Measurements from ENCODE around the gene OPA1. TPM values are rescaled to one million over a fixed set of nuclear protein-coding genes. Genes with fewer than 3 reads are reported as not detected.
A peak's percentile ranks its signal among the peaks of the same experiment; 100 is the strongest.

OPA1 gene
- total RNA-seq, 4 donors from 2014 or later: 33.0 to 57.4 (median 39.4) TPM

DNA sequence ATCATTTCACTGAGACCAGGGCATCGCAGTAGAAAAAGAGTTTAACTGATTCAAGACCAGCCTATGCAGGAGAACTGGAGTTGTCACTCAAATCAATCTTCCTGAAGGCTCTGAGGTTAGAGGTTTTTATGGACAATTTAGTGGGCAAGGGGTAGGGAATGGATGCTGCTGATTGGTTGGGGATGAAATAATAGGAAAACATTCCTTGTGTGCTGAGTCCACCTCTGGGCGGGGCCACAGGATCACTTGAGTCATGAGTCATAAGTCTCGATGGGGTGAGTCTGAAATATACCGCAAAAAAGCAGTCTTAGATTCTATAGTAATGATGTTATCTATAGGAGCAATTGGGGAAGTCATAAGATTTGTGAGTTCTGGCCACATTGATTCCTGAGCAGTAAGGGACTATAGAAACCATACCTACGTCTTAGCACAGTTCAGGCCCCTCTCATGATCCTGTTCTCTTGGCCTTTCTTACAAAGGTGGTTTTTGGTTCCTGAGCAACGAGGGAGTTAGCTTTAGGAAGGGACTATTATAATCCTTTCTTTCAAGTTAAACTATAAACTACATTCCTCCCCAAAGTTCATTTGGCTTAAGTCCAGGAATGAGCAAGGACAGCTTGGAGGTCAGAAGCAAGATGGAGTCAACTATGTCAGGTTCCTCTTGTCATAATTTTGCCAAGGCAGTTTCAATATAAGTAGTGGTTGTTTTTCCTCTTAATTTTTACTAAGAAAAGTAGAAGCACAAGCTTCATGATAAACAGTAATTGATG, 2.7 kb upstream of the OPA1 start:
- TF ChIP-seq, protein P1, sequence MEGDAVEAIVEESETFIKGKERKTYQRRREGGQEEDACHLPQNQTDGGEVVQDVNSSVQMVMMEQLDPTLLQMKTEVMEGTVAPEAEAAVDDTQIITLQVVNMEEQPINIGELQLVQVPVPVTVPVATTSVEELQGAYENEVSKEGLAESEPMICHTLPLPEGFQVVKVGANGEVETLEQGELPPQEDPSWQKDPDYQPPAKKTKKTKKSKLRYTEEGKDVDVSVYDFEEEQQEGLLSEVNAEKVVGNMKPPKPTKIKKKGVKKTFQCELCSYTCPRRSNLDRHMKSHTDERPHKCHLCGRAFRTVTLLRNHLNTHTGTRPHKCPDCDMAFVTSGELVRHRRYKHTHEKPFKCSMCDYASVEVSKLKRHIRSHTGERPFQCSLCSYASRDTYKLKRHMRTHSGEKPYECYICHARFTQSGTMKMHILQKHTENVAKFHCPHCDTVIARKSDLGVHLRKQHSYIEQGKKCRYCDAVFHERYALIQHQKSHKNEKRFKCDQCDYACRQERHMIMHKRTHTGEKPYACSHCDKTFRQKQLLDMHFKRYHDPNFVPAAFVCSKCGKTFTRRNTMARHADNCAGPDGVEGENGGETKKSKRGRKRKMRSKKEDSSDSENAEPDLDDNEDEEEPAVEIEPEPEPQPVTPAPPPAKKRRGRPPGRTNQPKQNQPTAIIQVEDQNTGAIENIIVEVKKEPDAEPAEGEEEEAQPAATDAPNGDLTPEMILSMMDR (IDR thresholded peaks at IDR 0.05): no peak
- no peak for TF ChIP-seq POLR2A (IDR thresholded peaks at IDR 0.05)
- H3K4me3 ChIP-seq (ENCODE audit: low read depth, poor library complexity, severe bottlenecking): no peak overlapping the region
- intact Hi-C loops (cut with DNase I; ENCODE audit: low total_unique reads): no loop called here
- DNase-seq (ENCODE audit: low spot score in 2 of 2): no peak
- 54 to 68% methylated on average over 6 of the region's 6 CpGs for WGBS, 2 donors

DNA sequence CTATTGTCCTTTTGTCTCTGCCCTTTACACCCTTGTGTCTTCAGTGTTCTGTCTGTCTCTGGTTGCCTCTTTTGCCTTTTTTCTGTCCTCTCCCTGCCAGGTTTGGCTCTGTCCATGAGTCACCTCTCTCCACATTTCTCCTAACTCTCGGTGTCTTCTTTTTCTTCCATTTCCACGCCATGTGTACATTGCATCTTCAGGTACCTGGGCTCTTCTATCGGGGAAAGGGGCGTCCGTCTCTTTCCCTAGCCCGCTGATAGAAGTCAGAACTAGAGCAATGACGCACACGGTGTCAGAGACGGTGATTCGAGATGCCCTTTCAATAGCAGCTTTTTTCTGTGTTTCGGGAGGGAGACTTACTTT, 641 bp downstream of the OPA1 start:
- DNase-seq (ENCODE audit: low spot score in 2 of 2): no peak
- intact Hi-C loops (cut with DNase I; ENCODE audit: low total_unique reads): no loop called here
- peak overlapping the region; percentile 90 for H3K4me3 ChIP-seq (ENCODE audit: low read depth, poor library complexity, severe bottlenecking)
- WGBS, 2 donors: 1% methylated on average over 11 of the region's 11 CpGs
- TF ChIP-seq, protein P1 (IDR thresholded peaks at IDR 0.05): no peak
- no peak for TF ChIP-seq POLR2A (IDR thresholded peaks at IDR 0.05)

DNA sequence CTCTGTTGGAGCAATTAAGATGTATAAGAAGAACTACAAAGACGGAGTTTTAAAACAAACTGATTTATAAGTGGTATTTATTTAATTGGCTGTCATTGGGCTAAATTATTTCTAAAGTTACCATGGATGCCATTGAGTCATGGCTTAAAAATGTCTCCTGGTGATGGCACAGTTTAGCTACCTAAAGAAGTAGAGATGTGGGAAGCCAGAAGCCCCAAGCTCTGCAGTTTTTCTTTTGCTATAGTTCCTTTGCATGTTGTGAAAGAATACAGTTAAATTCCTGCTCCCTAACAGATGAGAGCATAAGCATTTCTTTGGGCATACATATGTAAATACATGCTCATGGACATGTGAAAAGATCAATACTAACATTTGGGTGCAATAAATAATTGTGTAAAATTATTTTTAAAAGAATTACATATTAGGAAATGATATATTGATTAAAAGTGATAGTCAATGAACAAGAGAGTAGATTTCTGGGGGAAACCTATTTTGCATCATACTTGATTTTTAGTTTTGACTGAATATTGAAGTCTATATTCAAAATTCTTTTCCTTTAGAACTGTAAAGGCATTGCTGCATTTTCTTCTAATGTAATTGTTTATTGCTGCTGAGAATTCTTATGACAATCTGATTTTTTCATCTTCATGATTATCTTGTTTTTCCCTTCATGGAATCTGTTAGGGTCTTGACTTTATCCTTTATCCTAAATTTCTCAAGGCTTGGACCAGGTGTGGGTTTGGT, 2.1 kb downstream of the OPA1 start:
- intact Hi-C loops (cut with DNase I; ENCODE audit: low total_unique reads): no loop called here
- H3K4me3 ChIP-seq (ENCODE audit: low read depth, poor library complexity, severe bottlenecking): no peak overlapping the region
- 35 to 68% methylated on average over 1 of the region's 1 CpG for WGBS, 2 donors
- no peak for TF ChIP-seq POLR2A (IDR thresholded peaks at IDR 0.05)
- TF ChIP-seq, protein P1 (IDR thresholded peaks at IDR 0.05): no peak
- no peak for DNase-seq (ENCODE audit: low spot score in 2 of 2)

DNA sequence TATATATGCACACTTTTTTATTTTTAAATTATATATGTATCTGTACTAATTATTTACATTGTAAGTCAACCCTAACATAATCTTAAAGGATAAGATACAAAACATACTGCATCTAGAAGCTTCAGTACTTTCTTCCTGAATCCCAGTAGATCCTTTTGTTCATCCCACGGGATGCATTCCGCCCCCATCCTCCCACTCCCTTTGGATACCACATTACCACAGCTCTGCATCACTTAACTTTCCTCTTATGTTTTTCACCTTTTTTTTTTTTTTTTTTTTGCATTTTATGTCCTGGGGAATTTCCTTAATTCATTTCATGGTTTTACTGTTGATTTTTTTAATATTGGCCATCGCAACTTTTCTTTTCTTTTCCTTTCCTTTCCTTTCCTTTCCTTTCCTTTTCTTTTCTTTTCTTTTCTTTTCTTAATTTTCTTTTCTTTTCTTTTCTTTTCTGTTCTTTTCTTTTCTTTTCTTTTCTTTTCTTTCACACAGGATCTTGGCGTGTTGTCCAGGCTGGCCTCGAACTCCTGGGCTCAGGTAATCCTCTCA, 3.0 kb downstream of the OPA1 start:
- no peak for DNase-seq (ENCODE audit: low spot score in 2 of 2)
- intact Hi-C loops (cut with DNase I; ENCODE audit: low total_unique reads): no loop called here
- no peak for TF ChIP-seq POLR2A (IDR thresholded peaks at IDR 0.05)
- TF ChIP-seq, protein P1 (IDR thresholded peaks at IDR 0.05): no peak
- 94% methylated on average over 5 of the region's 5 CpGs for WGBS, 2 donors
- H3K4me3 ChIP-seq (ENCODE audit: low read depth, poor library complexity, severe bottlenecking): no peak overlapping the region

DNA sequence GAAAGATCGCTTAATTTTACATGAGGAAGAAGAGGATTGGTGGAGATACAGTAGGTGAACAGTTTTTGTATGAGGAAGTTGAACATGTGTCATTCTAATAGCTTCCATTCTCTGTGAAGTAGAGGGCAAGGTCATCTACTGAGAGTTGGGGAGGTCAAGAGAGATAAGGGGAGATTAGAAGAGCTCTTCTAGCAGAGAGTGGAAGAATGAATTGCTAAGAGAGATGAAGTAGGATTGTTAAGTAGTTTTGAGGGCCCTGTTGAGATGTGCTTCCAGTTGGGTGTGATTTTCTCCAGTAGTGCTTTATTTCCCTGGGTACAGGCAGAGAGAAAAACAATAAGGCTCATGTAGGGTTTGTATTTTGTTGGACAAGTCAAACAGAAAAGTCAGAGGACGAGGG, 5.2 kb downstream of the OPA1 start:
- no peak overlapping the region for H3K4me3 ChIP-seq (ENCODE audit: low read depth, poor library complexity, severe bottlenecking)
- 95 to 98% methylated on average over 2 of the region's 2 CpGs for WGBS, 2 donors
- intact Hi-C loops (cut with DNase I; ENCODE audit: low total_unique reads): no loop called here
- DNase-seq (ENCODE audit: low spot score in 2 of 2): no peak
- TF ChIP-seq, protein P1 (IDR thresholded peaks at IDR 0.05): no peak
- TF ChIP-seq POLR2A (IDR thresholded peaks at IDR 0.05): no peak
